Lower lobe of right lung (tissue), 2 donors: ENCODE results near the gene NTM. TPM values are rescaled to one million over a fixed set of nuclear protein-coding genes. Genes with fewer than 3 reads are reported as not detected.

Experiments used
- ATAC-seq, 2 donors: fragments of 200-7000 bp; cut with Tn5 transposase; one replicate each; pipeline ENCODE4 v1.9.1; 2020 to 2022; ENCODE audit warnings: mild to moderate bottlenecking in 2 of 2, moderate library complexity in 2 of 2
- DNase-seq: peaks from one replicate; pipeline ENCODE4 v3.0.0-alpha.2; 2020
- H3K27ac ChIP-seq: fragments of 200-600 bp; one replicate; pipeline ENCODE4 v1.8.0; 2022
- H3K27me3 ChIP-seq: fragments of 200-600 bp; one replicate; pipeline ENCODE4 v1.8.0; 2022; ENCODE audit warnings: low read depth
- H3K36me3 ChIP-seq: fragments of 200-600 bp; one replicate; pipeline ENCODE4 v1.8.0; 2022; ENCODE audit warnings: mild to moderate bottlenecking
- H3K4me1 ChIP-seq: fragments of 200-600 bp; one replicate; pipeline ENCODE4 v1.8.0; 2022
- H3K4me3 ChIP-seq: fragments of 200-600 bp; one replicate; pipeline ENCODE4 v1.8.0; 2022; ENCODE audit warnings: mild to moderate bottlenecking
- H3K9me3 ChIP-seq: fragments of 200-600 bp; one replicate; pipeline ENCODE4 v1.8.0; 2022
- intact Hi-C: fragments of 100-400 bp; cut with DNase I; formaldehyde crosslinking; loops from one replicate; pipeline ENCODE4 v1.11.0; 2022
- total RNA-seq: library from RNA; stranded (reverse); fragmentation: NEBNext Ultra II Directional; extraction: Animal tissue kit (Norgen Biotek cat#: 25700); gene quantifications from one replicate; pipeline ENCODE4 v1.2.1, GENCODE V29; 2021
- TF ChIP-seq, protein P1 (sequence below): fragments of 200-600 bp; IDR thresholded peaks from one replicate; pipeline ENCODE4 v1.8.0; 2022; ENCODE audit warnings: antibody characterized with exemption, mild to moderate bottlenecking
- donor health status: DM: no; HTN: yes; CAD: no; lungs with severe emphysema.

Gene NTM
- total RNA-seq, 1 donor from 2014 or later: 2.3 TPM

- TF ChIP-seq, protein P1, sequence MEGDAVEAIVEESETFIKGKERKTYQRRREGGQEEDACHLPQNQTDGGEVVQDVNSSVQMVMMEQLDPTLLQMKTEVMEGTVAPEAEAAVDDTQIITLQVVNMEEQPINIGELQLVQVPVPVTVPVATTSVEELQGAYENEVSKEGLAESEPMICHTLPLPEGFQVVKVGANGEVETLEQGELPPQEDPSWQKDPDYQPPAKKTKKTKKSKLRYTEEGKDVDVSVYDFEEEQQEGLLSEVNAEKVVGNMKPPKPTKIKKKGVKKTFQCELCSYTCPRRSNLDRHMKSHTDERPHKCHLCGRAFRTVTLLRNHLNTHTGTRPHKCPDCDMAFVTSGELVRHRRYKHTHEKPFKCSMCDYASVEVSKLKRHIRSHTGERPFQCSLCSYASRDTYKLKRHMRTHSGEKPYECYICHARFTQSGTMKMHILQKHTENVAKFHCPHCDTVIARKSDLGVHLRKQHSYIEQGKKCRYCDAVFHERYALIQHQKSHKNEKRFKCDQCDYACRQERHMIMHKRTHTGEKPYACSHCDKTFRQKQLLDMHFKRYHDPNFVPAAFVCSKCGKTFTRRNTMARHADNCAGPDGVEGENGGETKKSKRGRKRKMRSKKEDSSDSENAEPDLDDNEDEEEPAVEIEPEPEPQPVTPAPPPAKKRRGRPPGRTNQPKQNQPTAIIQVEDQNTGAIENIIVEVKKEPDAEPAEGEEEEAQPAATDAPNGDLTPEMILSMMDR: no peak
- Histone ChIP-seq H3K27me3 (no peaks in the 10 kb centered on the region), H3K27ac (no peak overlapping the region), H3K4me3 (no peak overlapping the region), H3K36me3 (no peaks in the 10 kb centered on the region), H3K9me3 (no peaks in the 10 kb centered on the region), H3K4me1 (no peaks in the 10 kb centered on the region)
- intact Hi-C loops: no loop called here
- DNase-seq: no peak
- no peak for ATAC-seq
These were observed 705.0 kb downstream of the NTM start for GRCh38 chr11:132075447-132075846.

- Histone ChIP-seq H3K27me3 (no peaks in the 10 kb centered on the region), H3K27ac (no peak overlapping the region), H3K36me3 (no peaks in the 10 kb centered on the region), H3K4me3 (no peak overlapping the region), H3K4me1 (no peaks in the 10 kb centered on the region), H3K9me3 (no peaks in the 10 kb centered on the region)
- intact Hi-C loops: no loop called here
- DNase-seq (no peak), ATAC-seq (no peak)
- TF ChIP-seq, protein P1: no peak
These were observed 707.0 kb downstream of the NTM start for GRCh38 chr11:132077416-132077815.

- TF ChIP-seq, protein P1: no peak
- no peaks in the 10 kb centered on the region for H3K4me1 ChIP-seq
- no peaks in the 10 kb centered on the region for H3K27me3 ChIP-seq
- no peak overlapping the region for H3K4me3 ChIP-seq
- ATAC-seq (no peak), DNase-seq (no peak)
- H3K9me3 ChIP-seq: peaks cover under 1% of the 10 kb centered on the region
- no peaks in the 10 kb centered on the region for H3K36me3 ChIP-seq
- intact Hi-C loops: no loop called here
- no peak overlapping the region for H3K27ac ChIP-seq
These were observed 708.1 kb downstream of the NTM start for GRCh38 chr11:132078264-132079076.

- no peak for DNase-seq
- H3K9me3 ChIP-seq: peaks cover 15% of the 10 kb centered on the region
- H3K27me3 ChIP-seq: no peaks in the 10 kb centered on the region
- no peak overlapping the region for H3K4me3 ChIP-seq
- TF ChIP-seq, protein P1: no peak
- ATAC-seq: no peak
- H3K27ac ChIP-seq: no peak overlapping the region
- H3K36me3 ChIP-seq: no peaks in the 10 kb centered on the region
- intact Hi-C loops: no loop called here
- no peaks in the 10 kb centered on the region for H3K4me1 ChIP-seq
These were observed 709.7 kb downstream of the NTM start for GRCh38 chr11:132080127-132080526.

DNA sequence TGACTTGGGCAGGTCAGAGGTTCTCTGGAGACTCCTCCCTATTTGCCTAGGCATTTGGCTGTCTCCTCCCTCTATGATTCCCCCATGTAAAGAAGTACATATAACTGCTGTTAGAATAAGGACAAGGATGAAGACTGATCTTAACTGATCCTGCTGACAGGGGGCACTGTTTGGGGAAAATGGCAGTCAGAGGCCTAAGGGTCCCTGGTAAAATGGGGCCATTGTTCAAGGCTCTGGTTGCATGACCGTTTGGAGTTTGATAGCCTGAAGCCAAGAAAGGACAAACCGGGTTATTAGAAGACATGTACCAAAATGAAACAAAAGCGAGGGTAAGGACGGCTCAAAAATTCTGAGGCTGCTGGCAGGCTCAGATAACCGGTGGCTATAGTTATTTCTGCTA, 712.2 kb downstream of the NTM start:
- H3K36me3 ChIP-seq: no peaks in the 10 kb centered on the region
- intact Hi-C loops: no loop called here
- no peaks in the 10 kb centered on the region for H3K4me1 ChIP-seq
- no peaks in the 10 kb centered on the region for H3K27me3 ChIP-seq
- peaks cover 31% of the 10 kb centered on the region for H3K9me3 ChIP-seq
- no peak for ATAC-seq
- H3K27ac ChIP-seq: no peak overlapping the region
- H3K4me3 ChIP-seq: no peak overlapping the region
- no peak for DNase-seq
- TF ChIP-seq, protein P1: no peak
